ENCODE results near the gene VSIG8.

Gene VSIG8

DNA sequence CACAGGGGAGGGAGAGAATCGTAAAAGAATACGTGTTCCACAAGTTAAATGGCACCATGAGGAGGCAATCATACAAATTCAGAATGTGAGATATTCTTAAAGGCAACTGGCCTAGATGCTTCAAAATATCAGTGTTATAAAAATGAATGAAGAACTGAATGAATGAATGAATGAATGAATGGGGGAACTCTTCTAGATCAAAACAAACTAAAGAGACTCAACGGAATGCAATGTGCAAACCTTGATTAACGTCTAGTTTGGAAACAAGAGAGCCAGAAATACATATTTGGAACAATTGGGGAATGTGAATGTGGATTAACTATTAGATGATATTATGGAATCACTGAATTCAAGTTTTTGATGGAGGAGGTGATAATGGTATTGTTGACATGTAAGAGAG lies 20.7 kb upstream of the VSIG8 start:
- DNase-seq (ENCODE audit: low spot score), result no peak

DNA sequence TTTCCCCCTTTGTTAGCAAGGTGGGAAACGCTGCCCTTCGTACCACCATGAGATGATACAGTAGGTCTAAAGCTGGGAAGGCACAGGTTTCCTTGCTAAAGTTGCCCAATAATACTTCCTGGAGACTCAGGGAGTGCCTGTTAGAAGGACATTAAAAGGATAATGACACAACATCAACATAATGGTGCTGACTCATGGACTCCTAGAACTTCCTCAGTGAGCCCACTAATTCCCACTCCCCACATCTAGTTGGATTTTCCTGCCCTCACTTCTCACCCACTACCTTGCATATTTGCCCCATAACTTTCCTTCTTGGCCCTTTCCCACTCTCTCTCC lies 20.0 kb upstream of the VSIG8 start:
- DNase-seq (ENCODE audit: low spot score), result no peak

DNA sequence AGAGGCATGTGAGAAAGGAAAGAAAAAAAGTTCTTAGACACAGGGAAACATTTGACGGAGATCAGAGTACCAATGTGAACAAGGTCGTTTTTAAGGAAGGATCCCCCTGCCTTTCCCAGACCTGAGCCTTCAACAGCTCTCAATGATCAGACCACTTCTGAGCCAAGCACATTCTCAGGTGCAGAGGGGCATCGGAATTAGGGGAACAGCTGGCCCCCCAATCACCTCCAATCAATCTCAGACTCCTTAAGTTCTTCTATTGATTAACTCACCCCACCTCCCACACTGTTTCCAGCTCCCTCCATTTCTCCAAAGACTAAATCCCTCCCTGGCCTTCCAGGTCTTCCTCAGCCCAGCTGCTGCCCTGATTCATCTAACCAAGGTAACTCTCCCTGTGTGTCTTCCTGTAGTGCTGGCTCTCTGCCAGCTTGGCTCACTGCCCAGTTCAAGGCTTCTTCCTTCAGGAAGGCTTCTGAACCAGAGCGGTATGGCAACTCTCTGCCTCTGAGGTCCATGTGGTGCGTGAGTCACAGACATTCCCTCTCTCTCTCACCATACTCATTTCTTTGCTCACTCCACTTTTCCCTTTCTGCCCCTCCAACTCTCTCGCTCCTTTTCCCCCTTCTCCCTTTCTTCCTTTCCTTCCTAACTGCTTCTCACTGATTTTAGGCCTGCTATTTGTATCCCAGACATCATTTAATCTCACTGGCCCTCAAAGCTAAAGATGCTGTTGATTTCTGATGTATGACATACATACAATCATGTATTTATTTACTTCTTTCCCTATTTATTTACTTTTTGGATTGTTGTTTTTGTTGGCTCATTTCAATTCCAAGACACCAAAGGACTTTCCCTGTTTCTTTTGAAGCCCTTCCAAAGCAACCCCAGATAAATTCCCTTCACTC lies 19.4 kb upstream of the VSIG8 start:
- no peak for DNase-seq (ENCODE audit: low spot score)

DNA sequence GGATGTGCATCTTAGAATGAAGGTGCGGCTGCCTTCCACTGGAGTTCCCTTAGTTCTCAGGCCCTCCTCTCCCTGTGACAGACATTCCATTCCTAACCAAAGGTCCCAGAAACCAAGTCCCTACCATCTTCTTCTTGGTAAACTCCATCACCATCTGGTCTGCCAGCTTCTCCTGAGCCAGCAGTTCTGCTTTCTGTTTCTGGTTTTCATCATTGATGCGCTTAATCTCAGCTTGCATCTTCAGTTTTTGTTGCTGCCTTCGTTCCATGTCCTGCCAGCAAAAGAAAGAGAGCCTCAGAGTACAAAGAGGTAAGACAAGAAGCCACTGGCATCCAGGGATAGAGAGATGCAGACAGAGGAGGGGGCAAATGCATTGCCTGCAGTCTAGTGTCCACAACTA lies 18.0 kb upstream of the VSIG8 start:
- no peak for DNase-seq (ENCODE audit: low spot score)

DNA sequence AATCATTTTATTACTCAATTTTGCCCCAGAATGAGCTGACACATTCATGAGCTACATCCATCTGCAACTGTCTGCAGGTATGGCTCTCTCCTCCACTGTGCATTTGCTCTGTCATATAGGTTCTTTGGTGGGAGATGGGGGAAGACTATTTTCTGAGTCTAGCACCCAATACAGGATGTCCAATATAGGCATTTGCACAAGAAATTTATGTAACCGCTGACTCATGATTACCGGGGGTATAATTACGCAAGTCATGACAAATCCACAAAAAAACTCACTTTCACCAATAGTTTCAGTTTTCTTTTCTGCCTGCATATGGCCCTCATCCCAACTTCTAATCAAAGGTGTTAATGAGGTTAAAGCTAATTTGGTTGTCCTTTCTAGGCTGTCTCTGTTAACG lies 17.5 kb upstream of the VSIG8 start:
- no peak for DNase-seq (ENCODE audit: low spot score)

DNA sequence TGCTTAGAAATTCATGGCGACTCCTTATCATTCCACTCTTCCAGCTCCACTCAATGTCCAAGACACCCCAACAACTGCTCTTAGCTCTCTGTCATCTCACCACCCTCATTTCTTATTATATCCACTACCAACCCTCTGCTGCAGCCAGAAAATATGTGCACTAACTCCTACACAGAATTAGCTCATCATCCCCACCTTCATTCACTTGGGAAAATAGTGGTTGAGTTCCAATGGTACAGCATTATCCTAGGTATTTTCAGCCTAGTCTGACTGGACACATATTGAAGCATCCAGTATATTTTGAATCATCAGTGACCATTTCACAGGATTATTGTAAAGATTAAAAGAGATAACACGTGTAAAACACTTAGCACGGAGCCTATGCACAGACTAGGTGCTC lies 16.7 kb upstream of the VSIG8 start:
- no peak for DNase-seq (ENCODE audit: low spot score)

DNA sequence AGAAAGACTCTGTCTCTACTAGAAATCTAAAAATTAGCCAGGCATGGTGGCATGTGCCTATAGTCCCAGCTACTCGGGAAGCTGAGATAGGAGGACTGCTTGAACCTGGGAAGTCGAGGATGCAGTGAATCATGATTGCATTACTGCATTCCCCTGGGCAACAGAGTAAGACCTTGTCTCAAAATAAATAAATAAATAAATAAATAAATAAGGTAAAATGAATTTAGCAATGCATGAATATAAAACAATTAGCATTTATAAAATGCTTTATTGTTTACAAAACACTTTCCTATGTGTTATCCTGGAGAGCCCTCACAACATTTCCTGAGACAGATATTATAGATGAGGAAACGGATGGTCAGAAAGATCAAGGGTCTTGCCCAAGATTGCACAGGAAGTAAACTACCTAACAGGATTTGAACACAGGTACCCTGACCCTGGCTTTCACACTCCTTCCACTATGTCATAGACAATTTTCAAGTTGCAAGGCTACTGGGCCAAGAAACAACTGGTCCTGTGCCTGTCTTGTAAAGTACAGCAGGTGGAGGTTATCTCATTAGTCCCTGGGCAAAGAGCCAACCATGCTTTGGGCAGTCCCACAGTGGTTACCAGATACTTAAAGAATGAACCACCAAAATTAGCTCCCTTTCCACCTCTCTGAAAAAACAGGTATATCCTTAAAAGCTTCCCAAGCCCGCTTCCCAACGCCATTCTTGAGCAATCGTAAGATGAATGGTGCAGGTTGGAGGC lies 15.4 kb upstream of the VSIG8 start:
- no peak for DNase-seq (ENCODE audit: low spot score)

DNA sequence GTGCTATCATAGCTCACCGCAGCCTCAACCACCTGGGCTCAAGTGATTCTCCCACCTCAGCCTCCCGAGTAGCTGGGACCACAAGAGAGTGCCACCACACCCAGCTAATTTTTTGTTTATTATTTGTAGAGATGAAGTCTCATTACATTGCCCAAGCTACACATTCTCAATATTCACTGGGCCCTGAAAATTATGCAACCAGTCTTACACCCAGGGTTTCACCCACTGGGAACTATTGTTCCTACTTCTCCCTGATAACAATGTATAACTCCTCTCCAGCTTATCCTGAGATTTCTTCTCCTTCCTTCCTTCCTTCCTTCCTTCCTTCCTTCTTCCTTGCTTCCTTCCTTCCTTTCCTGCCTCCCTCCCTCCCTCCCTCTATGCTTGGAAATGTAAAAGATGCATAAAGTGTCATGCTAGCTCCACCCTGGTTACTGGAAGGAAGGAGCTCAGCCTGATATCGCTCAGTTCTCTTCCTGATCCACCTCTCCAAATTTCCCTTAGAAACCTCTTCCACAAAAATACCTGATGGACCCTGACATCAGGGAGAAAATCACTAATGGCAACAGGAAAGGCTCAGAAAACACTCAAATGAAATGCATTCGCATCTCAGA lies 11.2 kb upstream of the VSIG8 start:
- DNase-seq (ENCODE audit: low spot score), result no peak

DNA sequence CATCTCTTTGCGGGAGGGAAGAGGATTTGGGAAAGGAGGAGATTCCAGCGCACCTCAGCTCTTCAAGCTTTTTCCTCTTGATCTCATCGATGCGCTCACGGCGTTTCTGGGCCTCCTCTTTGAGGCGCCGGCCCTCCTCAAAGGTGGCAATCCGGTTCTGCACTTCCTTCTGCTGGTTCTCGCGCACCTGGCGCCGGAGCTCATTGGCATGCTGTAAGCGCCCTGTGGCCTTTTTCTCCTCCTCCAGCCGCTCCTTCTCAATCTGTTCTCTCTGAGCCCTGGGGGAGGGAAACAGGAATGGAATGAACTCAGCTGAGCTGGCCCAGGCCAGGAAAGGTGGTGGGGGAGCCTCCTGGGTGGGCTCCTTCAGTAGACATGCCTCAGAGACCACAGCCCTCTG lies 10.4 kb upstream of the VSIG8 start:
- DNase-seq (ENCODE audit: low spot score), result no peak

DNA sequence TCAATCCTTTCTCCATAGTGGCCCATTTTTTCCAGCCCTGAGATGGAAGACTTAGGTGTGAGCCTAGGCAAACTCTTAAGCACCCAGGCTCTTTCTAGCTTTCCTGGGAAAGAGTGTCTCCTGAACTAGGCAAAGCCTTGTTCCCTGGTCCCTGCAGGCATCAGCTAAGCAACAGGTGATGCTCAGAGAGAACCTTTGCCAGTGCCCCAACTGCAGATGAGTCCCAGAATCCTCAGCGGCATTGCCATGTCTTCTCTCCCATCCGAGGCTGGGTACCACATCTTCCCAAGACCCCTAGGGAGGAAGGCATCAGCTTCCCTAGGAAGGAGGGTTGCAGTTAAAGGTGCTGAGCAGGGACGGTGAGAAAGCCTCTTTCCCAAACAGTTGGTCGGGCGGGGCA lies 8.2 kb upstream of the VSIG8 start:
- DNase-seq (ENCODE audit: low spot score), result no peak

DNA sequence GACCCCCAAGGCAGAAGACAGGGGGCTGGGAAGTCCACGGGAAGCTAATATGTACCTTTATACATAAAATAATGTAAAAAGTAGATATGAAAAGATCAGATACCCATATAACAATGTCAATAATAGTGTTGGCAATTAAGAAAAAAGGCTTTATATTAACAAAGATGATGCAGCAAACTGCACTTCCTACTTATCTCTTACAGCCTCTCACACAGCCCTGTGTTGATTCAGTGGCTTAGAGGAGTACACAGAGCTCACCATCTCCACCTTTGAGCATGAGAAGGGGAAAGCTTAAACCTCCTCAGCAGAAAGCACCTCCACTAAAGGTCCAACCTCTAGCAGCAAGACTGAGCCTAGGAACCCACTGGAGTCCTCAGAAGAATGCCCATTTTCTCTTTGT lies 7.2 kb upstream of the VSIG8 start:
- no peak for DNase-seq (ENCODE audit: low spot score)

DNA sequence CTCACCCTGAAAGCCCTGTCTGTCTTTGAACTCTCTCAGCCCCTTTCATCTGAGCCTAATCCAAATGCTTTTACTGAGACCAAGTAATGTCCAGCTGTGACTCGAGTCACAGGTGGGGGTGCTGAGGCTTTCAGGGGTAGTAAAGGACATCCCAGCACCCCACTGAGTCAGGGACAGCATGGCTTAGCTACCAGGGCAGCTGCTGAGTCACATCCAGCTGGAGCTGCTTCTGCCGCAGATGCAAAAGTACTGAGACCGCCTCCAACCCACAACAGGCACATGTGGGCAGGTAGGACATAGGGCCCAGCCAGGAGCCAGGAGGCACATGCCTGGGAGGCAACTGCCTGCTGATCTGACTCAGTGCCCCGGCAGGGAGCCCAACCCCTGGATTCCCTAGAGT lies 6.7 kb upstream of the VSIG8 start:
- DNase-seq (ENCODE audit: low spot score), result no peak

DNA sequence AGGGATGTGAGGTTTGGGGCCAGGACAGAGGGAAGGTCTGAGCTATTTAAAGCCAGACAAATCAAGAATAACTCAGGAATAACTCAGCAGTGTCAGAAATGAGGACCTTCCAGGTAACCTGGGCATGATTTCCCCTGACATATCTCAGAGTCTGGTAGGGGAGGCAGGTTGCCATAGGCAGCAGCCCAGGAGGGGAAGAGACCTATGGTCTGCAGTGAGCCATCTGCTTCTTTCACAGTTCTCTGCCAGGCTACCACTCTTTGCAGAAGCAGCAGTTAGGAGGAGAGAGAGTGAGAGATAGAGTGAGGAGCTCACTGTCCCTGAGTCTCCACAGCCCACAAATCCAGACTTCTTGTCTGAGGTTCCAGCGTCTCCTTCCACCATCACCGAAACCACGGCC lies 6.3 kb upstream of the VSIG8 start:
- no peak for DNase-seq (ENCODE audit: low spot score)

DNA sequence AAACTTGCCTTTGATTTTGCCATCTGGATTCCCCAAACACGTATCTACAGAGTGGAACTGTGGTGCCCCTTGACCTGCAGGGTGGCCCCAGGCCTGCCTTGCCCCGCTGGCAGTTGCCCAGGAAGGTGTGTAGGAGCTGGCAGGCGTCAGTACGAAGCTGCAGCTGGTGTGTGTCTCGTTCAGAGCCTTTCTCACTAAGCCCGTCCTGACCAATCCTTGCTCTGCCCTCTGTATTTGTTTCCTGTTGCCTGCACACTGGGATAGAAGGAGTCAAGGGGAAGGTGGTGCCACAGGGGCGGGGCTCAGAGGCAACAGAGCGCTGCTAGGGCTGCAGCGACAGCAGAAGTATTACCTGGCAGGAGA lies 5.2 kb upstream of the VSIG8 start:
- DNase-seq (ENCODE audit: low spot score), result peak; percentile 83

DNA sequence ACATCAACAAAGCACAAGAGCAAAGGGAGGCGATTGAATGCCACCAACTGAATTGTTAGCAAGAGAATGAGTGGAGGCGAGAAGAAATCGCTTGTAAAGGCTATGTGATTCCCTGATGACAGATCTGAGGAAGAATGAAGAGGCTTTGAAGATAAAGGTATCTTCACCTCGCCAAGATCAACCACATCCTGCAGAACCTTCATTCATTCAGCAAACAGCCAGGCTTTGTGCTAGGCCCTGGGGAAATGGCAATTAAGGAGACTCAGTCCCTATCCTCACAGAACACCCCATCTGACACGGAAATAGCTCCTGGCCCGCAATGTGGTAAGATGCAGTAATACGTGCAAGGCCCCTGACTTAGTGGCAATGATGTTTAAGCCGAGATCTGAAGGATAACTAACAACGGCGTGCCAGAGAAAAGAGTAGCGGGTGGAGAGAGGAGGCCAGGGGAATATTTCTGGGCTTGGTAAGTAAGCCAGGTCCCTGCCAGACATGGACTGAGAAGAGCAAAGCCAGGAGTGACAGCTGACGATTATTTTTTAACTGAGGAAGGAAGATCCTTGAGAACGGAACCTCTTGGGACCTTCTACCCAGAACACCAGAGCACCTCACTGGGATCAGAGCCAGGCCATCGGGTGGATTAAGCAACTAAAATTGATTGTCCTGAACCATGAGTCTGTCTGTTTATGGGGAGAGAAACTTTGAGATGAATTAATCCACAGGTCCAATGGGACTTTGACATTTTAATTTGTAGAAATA lies 4.6 kb upstream of the VSIG8 start:
- no peak for DNase-seq (ENCODE audit: low spot score)

DNA sequence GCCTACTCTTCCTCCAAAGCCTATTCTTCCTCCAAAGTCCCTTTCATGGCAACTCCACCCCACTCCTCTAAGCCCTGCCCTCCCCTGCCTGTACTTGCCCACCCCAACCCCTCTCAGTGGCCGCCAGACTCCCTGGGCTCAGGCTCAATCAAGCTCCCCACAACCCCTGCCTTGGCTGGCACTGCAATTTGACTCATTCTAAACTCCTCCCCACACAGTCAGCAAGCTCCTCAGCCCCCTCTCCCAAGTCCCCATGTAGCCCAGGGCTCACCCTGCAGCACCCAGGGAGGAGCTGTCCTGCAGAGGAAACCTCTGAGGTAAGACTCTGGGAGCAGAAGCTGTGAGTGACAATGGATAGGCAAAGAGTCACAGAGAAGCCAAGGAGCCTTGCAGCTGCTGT lies 3.6 kb upstream of the VSIG8 start:
- no peak for DNase-seq (ENCODE audit: low spot score)

DNA sequence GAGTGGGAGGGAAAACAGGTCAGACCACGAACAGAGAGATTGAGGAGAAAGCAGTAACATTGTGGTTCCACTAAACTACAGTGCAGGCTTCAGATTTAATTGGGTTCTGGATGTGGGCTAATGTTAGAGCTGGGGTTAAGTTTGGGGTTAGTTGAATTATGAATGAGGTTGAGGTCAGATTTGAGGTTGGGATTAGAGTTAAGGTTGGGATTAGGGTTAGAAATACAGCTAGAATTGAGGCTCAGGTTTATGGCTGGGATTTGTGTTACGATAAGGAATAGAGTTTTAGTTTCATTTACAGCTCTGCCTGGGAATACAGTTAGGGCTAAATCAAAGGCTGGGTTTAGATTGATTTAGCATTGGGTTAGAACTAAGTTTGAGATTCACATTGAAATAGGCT lies 1.8 kb upstream of the VSIG8 start:
- no peak for DNase-seq (ENCODE audit: low spot score)

DNA sequence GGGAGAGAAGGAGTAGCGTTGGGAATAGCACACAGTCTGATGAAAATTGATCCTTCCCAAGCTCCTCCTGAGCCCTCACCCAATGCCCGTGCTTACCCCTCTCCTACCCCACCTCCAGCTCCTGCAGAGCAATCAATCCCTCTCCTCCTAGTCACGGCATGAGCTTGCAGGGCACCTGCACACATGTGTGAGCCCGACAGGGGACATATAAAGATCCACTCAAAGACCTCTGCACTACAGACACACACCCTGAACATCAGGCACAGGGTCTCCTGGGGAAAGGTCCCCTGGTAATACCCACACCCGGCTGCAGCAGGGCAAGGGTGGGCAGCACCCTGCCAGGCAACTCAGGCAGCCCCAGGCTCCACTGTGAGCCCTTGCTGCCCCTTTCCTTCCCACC lies 426 bp downstream of the VSIG8 start:
- DNase-seq (ENCODE audit: low spot score), result no peak

DNA sequence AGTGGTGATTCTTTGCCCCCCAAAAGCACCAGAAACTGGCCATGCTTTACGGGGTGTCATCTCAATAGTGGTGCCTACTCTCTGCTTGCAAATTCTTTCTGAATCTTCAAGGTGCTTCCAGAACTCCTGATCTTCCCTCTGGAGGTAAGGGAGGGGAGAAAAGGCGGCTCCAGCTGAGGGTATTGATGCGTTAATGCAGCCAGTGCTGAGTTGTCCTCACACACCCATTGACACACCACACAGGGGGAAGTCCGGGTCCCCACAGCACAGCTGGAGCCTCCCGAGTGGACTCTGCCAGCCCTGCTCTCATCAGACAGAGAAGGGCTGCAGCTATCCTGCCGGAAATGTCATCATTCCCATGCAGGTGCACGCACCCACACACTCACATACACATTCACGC lies 1.2 kb downstream of the VSIG8 start:
- DNase-seq (ENCODE audit: low spot score), result no peak

DNA sequence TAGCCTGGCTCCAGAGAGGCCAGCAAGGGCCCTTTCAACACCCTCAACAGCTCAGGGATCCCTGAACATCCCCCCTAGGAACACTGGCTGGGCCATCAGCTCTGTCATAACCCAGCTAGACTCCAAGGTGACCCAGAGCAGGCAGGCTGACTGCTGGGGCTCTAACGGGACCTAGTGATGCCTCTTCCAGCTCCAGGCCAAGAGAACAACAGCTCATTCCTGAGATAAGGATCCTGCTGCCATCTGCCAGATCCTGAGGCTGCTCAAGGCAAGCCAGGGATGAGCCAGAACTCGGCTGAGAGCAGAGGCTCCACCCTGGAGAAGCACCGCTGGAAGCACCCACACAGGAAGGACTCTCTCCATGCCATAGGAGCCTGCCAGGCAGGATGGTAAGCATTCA lies 2.0 kb downstream of the VSIG8 start:
- no peak for DNase-seq (ENCODE audit: low spot score)

DNA sequence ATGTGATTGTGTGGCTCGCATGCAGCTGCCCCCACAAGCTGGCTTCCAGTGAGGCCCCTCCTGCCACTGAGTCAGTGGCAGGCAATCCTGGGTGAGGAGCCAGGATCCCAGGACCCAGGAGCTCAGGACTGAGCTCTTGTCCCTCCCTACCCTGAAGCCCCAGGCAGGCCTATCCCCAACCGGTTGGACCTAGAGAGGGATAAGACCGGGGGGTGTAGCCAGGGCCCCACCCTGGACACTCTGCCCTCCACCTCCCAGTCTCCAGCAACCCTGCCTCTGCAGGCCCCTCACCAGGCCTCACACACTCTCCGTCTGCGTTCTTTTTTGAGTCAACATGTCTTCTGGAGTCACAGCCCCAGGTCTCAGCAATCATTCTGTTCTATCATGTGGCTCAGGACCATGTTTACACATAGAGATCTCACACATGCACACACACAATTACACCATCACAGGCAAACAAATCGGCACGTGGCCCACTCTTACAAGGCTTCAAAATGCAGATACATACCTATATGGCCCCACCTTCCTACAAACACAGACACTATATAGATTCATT lies 2.6 kb downstream of the VSIG8 start:
- no peak for DNase-seq (ENCODE audit: low spot score)

DNA sequence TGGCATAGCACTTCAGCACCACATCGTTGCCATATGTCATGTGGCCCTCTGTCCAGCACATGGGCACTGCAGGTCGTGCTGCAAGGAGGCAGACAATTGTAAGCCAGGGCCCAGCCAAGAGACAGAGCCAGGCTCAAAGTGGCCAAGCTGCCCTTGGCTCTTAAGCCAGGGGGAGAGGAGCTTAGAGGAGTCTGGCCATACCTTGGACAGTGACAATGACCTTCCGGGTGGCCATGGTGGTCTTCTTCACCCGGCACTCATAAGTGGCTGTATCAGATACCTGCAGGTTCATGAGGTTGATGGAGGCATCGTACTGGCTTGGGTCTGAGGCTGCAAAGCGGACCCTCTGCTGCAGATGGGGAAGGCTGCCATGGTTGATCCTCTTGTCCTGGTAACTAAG lies 4.6 kb downstream of the VSIG8 start:
- no peak for DNase-seq (ENCODE audit: low spot score)

Measured in iPS-NIHi11 (cell line).